Lung (tissue), 12 donors: ENCODE measurements around the gene FRRS1L. TPM values are rescaled to one million over a fixed set of nuclear protein-coding genes. Genes with fewer than 3 reads are reported as not detected.
A peak's percentile ranks its signal among the peaks of the same experiment; 100 is the strongest.

Source experiments
- ATAC-seq: fragments of 200-7000 bp; cut with Tn5 transposase; one replicate; pipeline ENCODE4 v1.9.1; 2020; ENCODE audit warnings: moderate number of reproducible peaks; ENCODE audit not compliant: insufficient read depth, low FRiP score
- DNase-seq, 3 donors: peaks; one replicate each; pipeline ENCODE4 v3.0.0-alpha.2; 2013 to 2017
- H3K27ac ChIP-seq, 2 donors: one replicate each; pipeline ENCODE4 v1.5.1; 2013; ENCODE audit warnings: mild to moderate bottlenecking in 2 of 2, moderate library complexity in 2 of 2, control low read depth in 1 of 2, inconsistent platforms in 1 of 2, low read depth in 1 of 2, low read length in 1 of 2
- H3K27me3 ChIP-seq, 3 donors: one replicate each; pipeline ENCODE4 v1.5.1; 2013; ENCODE audit warnings: low read length in 2 of 3; ENCODE audit not compliant: control insufficient read depth in 3 of 3, insufficient read depth in 3 of 3
- H3K36me3 ChIP-seq, 4 donors: one replicate each; pipeline ENCODE4 v1.5.1; 2013; ENCODE audit warnings: low read length in 4 of 4, mild to moderate bottlenecking in 1 of 4, moderate library complexity in 1 of 4; ENCODE audit not compliant: control insufficient read depth in 4 of 4, insufficient read depth in 4 of 4
- H3K4me1 ChIP-seq, 5 donors: one replicate each; pipeline ENCODE4 v1.5.1; 2013; ENCODE audit warnings: low read length in 5 of 5, mild to moderate bottlenecking in 2 of 5, moderate library complexity in 1 of 5; ENCODE audit not compliant: control insufficient read depth in 5 of 5, insufficient read depth in 5 of 5
- H3K4me3 ChIP-seq: one replicate; pipeline ENCODE4 v1.5.1; 2013; ENCODE audit warnings: mild to moderate bottlenecking, control low read depth, moderate library complexity
- H3K9ac ChIP-seq, 2 donors: one replicate each; pipeline ENCODE4 v1.5.1; 2013; ENCODE audit warnings: low read length in 2 of 2, control low read depth in 1 of 2; ENCODE audit not compliant: insufficient read depth in 1 of 2
- H3K9me3 ChIP-seq, 4 donors: one replicate each; pipeline ENCODE4 v1.5.1; 2013; ENCODE audit warnings: low read length in 3 of 4, mild to moderate bottlenecking in 1 of 4, moderate library complexity in 1 of 4; ENCODE audit not compliant: control insufficient read depth in 4 of 4, insufficient read depth in 3 of 4
- CTCF ChIP-seq: IDR thresholded peaks from 2 replicates; pipeline ENCODE4 v1.5.1; 2012; ENCODE audit warnings: mild to moderate bottlenecking; ENCODE audit errors: control extremely low read depth, extremely low read depth
- WGBS, 2 donors: extraction: QIAGEN DNeasy Blood & Tissue Kit; methylation state at CpG; one replicate each; pipeline ENCODE4 v1.1.7; 2013; 5-methylcytosine and 5-hydroxymethylcytosine counted together
- polyA plus RNA-seq, 2 donors: library from polyadenylated mRNA; stranded (reverse); fragments of 200-250 nt; gene quantifications; one replicate each; pipeline ENCODE4 v1.2.1, GENCODE V29; 2013
- total RNA-seq, 2 donors: library from RNA; depleted of rRNA in 1 of 2; stranded (reverse); fragments of >200 nt in 1 of 2; gene quantifications; one replicate each; pipeline ENCODE4 v1.2.1, GENCODE V29; 2014 to 2021
- donor health status: control.
- donor health status: control.
- donor health status: Bipolar disorder and iron deficiency.
- donor health status: healthy.
- donor health status: DM: yes; HTN: yes; CAD: no.

Gene FRRS1L
- total and polyA plus RNA-seq, 4 donors, result under 0.01 to 1.2 (median 0.03) TPM; not detected in 1

GRCh38 chr9:109085510-109085909 is 81.5 kb downstream of the FRRS1L start:
- H3K27me3 ChIP-seq, result no peaks in the 10 kb centered on the region

GRCh38 chr9:109083813-109084405 is 83.1 kb downstream of the FRRS1L start:
- DNase-seq (peak in 2 of 3 donors; percentile 15 to 43), ATAC-seq (peak; percentile 66)
- TF ChIP-seq CTCF, result no peak
- Histone ChIP-seq H3K27me3 (no peaks in the 10 kb centered on the region), H3K9me3 (no peaks in the 10 kb centered on the region), H3K4me3 (no peak overlapping the region), H3K4me1 (no peaks in the 10 kb centered on the region), H3K9ac (no peak overlapping the region), H3K36me3 (peaks cover 5 to 36% (median 10%) of the 10 kb centered on the region in 4 donors), H3K27ac (no peak overlapping the region)
- WGBS, 2 donors, result 77 to 97% methylated on average over 4 of the region's 4 CpGs

More at GRCh38 chr9:109085510-109085909, 81.5 kb downstream of the FRRS1L start:
- no peak overlapping the region for H3K4me3 ChIP-seq
- H3K4me1 ChIP-seq, result no peaks in the 10 kb centered on the region
- H3K9ac ChIP-seq, result no peak overlapping the region
- H3K27ac ChIP-seq, result no peak overlapping the region
- peaks cover 3 to 40% (median 9%) of the 10 kb centered on the region in 4 donors for H3K36me3 ChIP-seq
- H3K9me3 ChIP-seq, result no peaks in the 10 kb centered on the region
- peak in 1 of 3 donors; percentile 17 for DNase-seq
- no peak for ATAC-seq
- TF ChIP-seq CTCF, result no peak

- H3K4me3 ChIP-seq, result no peak overlapping the region
- no peak overlapping the region for H3K27ac ChIP-seq
- no peaks in the 10 kb centered on the region for H3K27me3 ChIP-seq
- no peak for TF ChIP-seq CTCF
- H3K9ac ChIP-seq, result no peak overlapping the region
- DNase-seq (no peak), ATAC-seq (no peak)
- H3K36me3 ChIP-seq, result peaks cover 5 to 37% (median 13%) of the 10 kb centered on the region in 4 donors
- H3K4me1 ChIP-seq, result no peaks in the 10 kb centered on the region
- no peaks in the 10 kb centered on the region for H3K9me3 ChIP-seq
- WGBS, 2 donors, result 80 to 88% methylated on average over 7 of the region's 7 CpGs
Observed at GRCh38 chr9:109083141-109083540, 83.9 kb downstream of the FRRS1L start.
